Liver (tissue), 9 donors: ENCODE data around the gene C1QTNF1. TPM values are rescaled to one million over a fixed set of nuclear protein-coding genes. Genes with fewer than 3 reads are reported as not detected.
A peak's percentile ranks its signal among the peaks of the same experiment; 100 is the strongest.

Experiments used
- DNase-seq: peaks from one replicate; pipeline ENCODE4 v3.0.0-alpha.2; 2017; ENCODE audit warnings: low spot score
- H3K27ac ChIP-seq, 2 donors: one replicate each; pipeline ENCODE4 v1.7.0; 2013; ENCODE audit warnings: inconsistent platforms in 2 of 2, low read length in 2 of 2, control low read depth in 1 of 2, low read depth in 1 of 2, mild to moderate bottlenecking in 1 of 2
- H3K27me3 ChIP-seq, 4 donors: one replicate each; pipeline versions ENCODE4 v1.6.1 to v1.7.0; 2013; ENCODE audit warnings: low read length in 3 of 4, inconsistent platforms in 1 of 4, mild to moderate bottlenecking in 1 of 4, moderate library complexity in 1 of 4; ENCODE audit not compliant: control insufficient read depth in 4 of 4, insufficient read depth in 4 of 4
- H3K36me3 ChIP-seq, 4 donors: one replicate each; pipeline versions ENCODE4 v1.6.1 to v1.7.0; 2013; ENCODE audit warnings: low read length in 3 of 4, mild to moderate bottlenecking in 3 of 4, low read depth in 1 of 4, moderate library complexity in 1 of 4; ENCODE audit not compliant: control insufficient read depth in 4 of 4, insufficient read depth in 3 of 4
- H3K4me1 ChIP-seq, 4 donors: one replicate each; pipeline versions ENCODE4 v1.6.1 to v1.7.0; 2013; ENCODE audit warnings: low read length in 3 of 4, mild to moderate bottlenecking in 3 of 4, moderate library complexity in 1 of 4; ENCODE audit not compliant: control insufficient read depth in 4 of 4, insufficient read depth in 4 of 4
- H3K4me3 ChIP-seq, 3 donors: one replicate each; pipeline versions ENCODE4 v1.6.1 to v1.7.0; 2013; ENCODE audit warnings: low read length in 3 of 3, control low read depth in 1 of 3, low read depth in 1 of 3, mild to moderate bottlenecking in 1 of 3
- H3K9ac ChIP-seq, 2 donors: one replicate each; pipeline ENCODE4 v1.7.0; 2013; ENCODE audit warnings: low read length in 2 of 2, mild to moderate bottlenecking in 2 of 2, moderate library complexity in 2 of 2, control low read depth in 1 of 2, low read depth in 1 of 2
- H3K9me3 ChIP-seq, 4 donors: one replicate each; pipeline versions ENCODE4 v1.6.1 to v1.7.0; 2013; ENCODE audit warnings: low read length in 3 of 4; ENCODE audit not compliant: control insufficient read depth in 4 of 4
- ATF3 ChIP-seq: IDR thresholded peaks from 2 replicates; pipeline ENCODE4 v1.6.1; 2016; ENCODE audit warnings: antibody characterized with exemption
- CTCF ChIP-seq: fragments of 150-350 bp; IDR thresholded peaks from 2 replicates; pipeline ENCODE4 v1.5.1; 2017; ENCODE audit warnings: improper control_type of control experiment, low read depth, low read length; ENCODE audit not compliant: missing input control
- EGR1 ChIP-seq, 2 donors: IDR thresholded peaks; 2 replicates each; pipeline ENCODE4 v1.6.1; 2016 to 2018; ENCODE audit warnings: antibody characterized with exemption in 2 of 2, low read depth in 2 of 2
- FOXA1 ChIP-seq: IDR thresholded peaks from 2 replicates; pipeline ENCODE4 v1.6.1; 2016; ENCODE audit warnings: antibody characterized with exemption
- FOXA2 ChIP-seq: IDR thresholded peaks from 2 replicates; pipeline ENCODE4 v1.6.1; 2016; ENCODE audit warnings: antibody characterized with exemption
- GABPA ChIP-seq, 2 donors: IDR thresholded peaks in 1 of 2; conservative IDR thresholded peaks in 1 of 2; 2 replicates each; pipeline ENCODE4 v1.6.1; 2016; ENCODE audit warnings: antibody characterized with exemption in 2 of 2, mild to moderate bottlenecking in 1 of 2, moderate library complexity in 1 of 2
- HNF4G ChIP-seq: IDR thresholded peaks from 2 replicates; pipeline ENCODE4 v1.6.1; 2016; ENCODE audit warnings: antibody characterized with exemption
- JUND ChIP-seq, 2 donors: IDR thresholded peaks; 2 replicates each; pipeline ENCODE4 v1.6.1; 2016; ENCODE audit warnings: antibody characterized with exemption in 2 of 2
- MAX ChIP-seq: IDR thresholded peaks from 2 replicates; pipeline ENCODE4 v1.6.1; 2016; ENCODE audit warnings: antibody characterized with exemption
- RAD21 ChIP-seq, 2 donors: IDR thresholded peaks; 2 replicates each; pipeline ENCODE4 v1.6.1; 2016; ENCODE audit warnings: antibody characterized with exemption in 2 of 2, mild to moderate bottlenecking in 2 of 2
- REST ChIP-seq: IDR thresholded peaks from 2 replicates; pipeline ENCODE4 v1.6.1; 2016; ENCODE audit warnings: antibody characterized with exemption, mild to moderate bottlenecking
- RXRA ChIP-seq, 2 donors: IDR thresholded peaks; 2 replicates each; pipeline ENCODE4 v1.6.1; 2017 to 2018; ENCODE audit warnings: antibody characterized with exemption in 2 of 2, mild to moderate bottlenecking in 1 of 2
- SP1 ChIP-seq: IDR thresholded peaks from 2 replicates; pipeline ENCODE4 v1.6.1; 2018; ENCODE audit warnings: antibody characterized with exemption, mild to moderate bottlenecking
- YY1 ChIP-seq: IDR thresholded peaks from 2 replicates; pipeline ENCODE4 v1.6.1; 2016; ENCODE audit warnings: antibody characterized with exemption, mild to moderate bottlenecking
- ZBTB33 ChIP-seq: IDR thresholded peaks from 2 replicates; pipeline ENCODE4 v1.6.1; 2016; ENCODE audit warnings: antibody characterized with exemption
- WGBS: extraction: QIAGEN DNeasy Blood & Tissue Kit; methylation state at CpG from one replicate; pipeline ENCODE4 v1.1.7; 2013; 5-methylcytosine and 5-hydroxymethylcytosine counted together
- polyA plus RNA-seq, 2 donors: library from polyadenylated mRNA; stranded (reverse) in 1 of 2; unstranded in 1 of 2; fragments of 200-250 nt in 1 of 2; fragments of >200 nt in 1 of 2; fragmentation: Nextera tagmentation in 1 of 2; extraction: Ambion mirVana in 1 of 2; gene quantifications; one replicate each; pipeline versions ENCODE4 v1.2.1 to v1.2.3, GENCODE V29; 2013 to 2015
- total RNA-seq, 2 donors: library from RNA; depleted of rRNA; stranded (reverse); fragments of >200 nt; gene quantifications; one replicate each; pipeline ENCODE4 v1.2.3, GENCODE V29; 2014
- donor health status: healthy.
- donor health status: healthy.
- donor health status: healthy.
- donor health status: healthy.
- donor health status: healthy.

C1QTNF1 gene
- total and polyA plus RNA-seq, 4 donors = 0.56 to 54.6 (median 16.1) TPM

- no peaks in the 10 kb centered on the region for H3K36me3 ChIP-seq
- no peak overlapping the region for H3K9ac ChIP-seq
- DNase-seq = no peak
- no peak overlapping the region for H3K4me3 ChIP-seq
- TF ChIP-seq EGR1 (IDR thresholded peaks at IDR 0.05; ENCODE audit: low read depth in 2 of 2) (no peak), ATF3 (no peak), FOXA2 (no peak), ZBTB33 (no peak), MAX (no peak), HNF4G (no peak), RXRA (IDR thresholded peaks at IDR 0.05) (no peak), FOXA1 (no peak), CTCF (no peak), RAD21 (IDR thresholded peaks at IDR 0.05) (no peak), SP1 (no peak), YY1 (no peak), GABPA (IDR thresholded peaks at IDR 0.05 in 1 of 2, conservative IDR thresholded peaks at IDR 0.05 in 1 of 2) (no peak)
- H3K27me3 ChIP-seq = no peaks in the 10 kb centered on the region
- H3K27ac ChIP-seq = no peak overlapping the region
- H3K4me1 ChIP-seq = no peaks in the 10 kb centered on the region
- 88% methylated on average over 6 of the region's 6 CpGs for WGBS
- no peaks in the 10 kb centered on the region for H3K9me3 ChIP-seq
Measured at GRCh38 chr17:79036181-79036580, 12.2 kb downstream of the C1QTNF1 start.

- no peaks in the 10 kb centered on the region for H3K27me3 ChIP-seq
- H3K36me3 ChIP-seq = no peaks in the 10 kb centered on the region
- no peaks in the 10 kb centered on the region for H3K9me3 ChIP-seq
- no peak overlapping the region for H3K4me3 ChIP-seq
- WGBS = 76% methylated on average over 3 of the region's 3 CpGs
- DNase-seq = no peak
- H3K27ac ChIP-seq = no peak overlapping the region
- TF ChIP-seq JUND (IDR thresholded peaks at IDR 0.05) (peak in 1 of 2 donors; percentile 10), REST (no peak)
- H3K4me1 ChIP-seq = no peaks in the 10 kb centered on the region
- H3K9ac ChIP-seq = no peak overlapping the region
Measured at GRCh38 chr17:79036596-79036995, 12.6 kb downstream of the C1QTNF1 start.
